ENCODE results near the gene NRXN3. TPM values are rescaled to one million over a fixed set of nuclear protein-coding genes. Genes with fewer than 3 reads are reported as not detected.

NRXN3 gene
- polyA plus RNA-seq, 3 donors, result 6.1 to 7.8 (median 6.4) TPM

DNA sequence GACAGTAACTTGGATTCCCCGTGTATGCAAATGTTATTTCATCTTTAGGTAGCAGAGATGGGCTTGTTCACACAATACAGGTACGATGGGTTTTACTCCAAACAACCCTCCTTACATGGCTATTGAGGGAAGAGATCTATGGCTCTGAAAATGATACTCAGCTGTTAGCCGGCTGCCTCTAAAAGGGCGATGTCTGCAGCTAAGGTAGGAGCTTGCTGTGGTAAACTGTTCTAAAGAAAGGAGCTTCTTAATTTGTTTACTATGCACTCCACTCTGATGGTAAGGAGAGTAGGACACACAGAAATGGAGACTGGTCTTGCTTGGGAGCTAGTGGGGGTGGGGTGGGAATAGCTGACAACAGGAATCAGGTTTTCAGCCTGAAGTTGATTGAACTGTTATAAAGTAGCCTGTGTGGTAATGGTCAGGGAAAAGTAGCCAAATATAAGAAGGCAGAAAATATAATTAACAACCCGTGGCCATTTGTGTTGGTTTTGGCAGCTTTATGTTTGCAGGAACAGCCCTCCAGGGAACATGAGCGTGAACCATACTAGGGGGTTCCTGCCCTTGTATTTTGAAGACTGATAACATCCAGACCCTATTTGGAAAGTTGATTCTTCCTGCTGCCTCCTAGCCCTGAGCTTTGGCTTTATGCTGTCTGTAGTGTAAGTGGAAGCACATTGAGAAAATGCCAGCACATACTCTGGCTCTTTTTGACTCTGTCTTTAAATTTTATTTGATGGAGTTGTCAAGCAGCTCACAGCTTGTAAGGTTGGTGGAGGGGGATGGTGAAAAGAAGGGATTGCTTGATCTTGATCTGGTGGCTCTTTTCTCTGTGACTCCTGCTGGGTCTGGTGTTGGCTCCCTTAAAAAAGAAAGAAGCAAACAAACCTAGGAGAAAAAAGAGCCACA is 1111.3 kb downstream of the NRXN3 start:
- no peak for DNase-seq

DNA sequence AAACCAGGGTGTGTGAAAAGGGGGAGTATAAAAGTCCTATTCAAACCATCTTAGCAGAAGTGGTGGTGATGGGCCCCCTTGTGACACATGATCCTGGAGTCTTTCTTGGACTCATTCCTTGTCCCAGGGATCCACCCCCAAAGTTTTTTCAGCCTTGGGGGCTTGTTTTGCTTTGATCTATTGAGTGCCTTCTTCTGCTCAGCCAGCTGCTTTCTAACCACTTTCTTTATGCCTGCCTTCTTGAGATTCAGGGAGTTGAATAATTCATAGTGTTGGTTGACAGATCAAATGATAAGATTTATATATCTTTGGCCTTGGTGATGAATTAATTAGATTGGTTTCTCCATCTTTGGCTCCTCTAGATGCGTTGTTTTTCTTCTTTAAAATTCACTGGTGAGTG is 1114.4 kb downstream of the NRXN3 start:
- no peak for DNase-seq

GRCh38 chr14:79285263-79285662 is 1115.1 kb downstream of the NRXN3 start:
- DNase-seq, result no peak

- DNase-seq, result no peak
Measured at GRCh38 chr14:79287976-79288375, 1117.8 kb downstream of the NRXN3 start.

DNA sequence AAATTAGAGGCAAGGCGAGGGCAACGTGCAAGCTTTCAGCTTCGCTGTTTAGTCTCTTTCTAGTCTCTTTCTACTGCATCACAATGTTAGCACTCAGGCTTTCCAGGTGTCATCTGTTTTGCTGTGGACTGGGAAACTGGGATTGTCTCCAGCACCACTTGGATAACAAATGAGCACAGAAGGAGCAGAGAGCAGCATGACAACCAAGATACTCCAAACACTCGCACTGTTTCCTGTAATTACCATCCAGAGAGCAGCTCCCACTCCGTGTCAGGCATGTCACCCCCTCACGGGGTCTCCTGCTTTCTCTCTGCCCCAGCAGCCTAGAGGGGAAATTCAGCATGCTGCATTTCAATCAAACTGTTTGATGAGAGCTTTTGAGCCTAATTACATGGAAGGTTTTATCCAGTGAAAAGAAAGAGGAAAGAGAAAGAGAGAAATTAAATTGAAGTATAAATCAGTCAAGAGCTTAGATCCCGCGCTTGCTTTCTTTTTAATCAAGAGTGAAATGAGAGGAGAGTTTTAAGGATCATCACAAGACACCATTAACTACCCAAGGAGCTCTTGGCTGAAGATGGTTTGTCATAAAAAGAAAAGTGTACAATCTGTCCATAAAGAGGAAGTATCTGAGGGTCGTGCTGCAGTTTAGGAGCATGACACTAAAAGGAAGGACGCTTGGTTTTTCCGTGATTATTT is 1123.5 kb downstream of the NRXN3 start:
- no peak for DNase-seq

DNA sequence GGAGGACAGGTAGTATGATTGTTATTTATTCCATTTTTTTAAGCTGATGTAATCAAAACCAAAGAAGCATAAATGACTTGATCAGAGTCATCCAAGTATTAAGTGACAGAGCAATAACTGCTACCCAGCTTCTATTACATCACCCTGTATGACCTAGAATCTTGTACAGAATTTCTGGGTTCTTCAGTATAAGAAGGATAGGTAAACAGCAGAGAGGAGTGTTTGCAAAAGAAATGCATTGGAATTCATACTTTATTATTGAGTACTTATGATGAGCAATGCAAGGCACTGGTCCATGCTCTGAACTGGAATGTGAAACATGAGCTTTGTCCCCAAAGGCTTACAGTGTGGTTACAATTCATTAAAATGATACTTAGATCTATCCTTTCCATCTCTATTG is 1124.3 kb downstream of the NRXN3 start:
- no peak for DNase-seq

GRCh38 chr14:79295385-79295784 is 1125.2 kb downstream of the NRXN3 start:
- no peak for DNase-seq

GRCh38 chr14:79298373-79298772 is 1128.2 kb downstream of the NRXN3 start:
- DNase-seq, result no peak

DNA sequence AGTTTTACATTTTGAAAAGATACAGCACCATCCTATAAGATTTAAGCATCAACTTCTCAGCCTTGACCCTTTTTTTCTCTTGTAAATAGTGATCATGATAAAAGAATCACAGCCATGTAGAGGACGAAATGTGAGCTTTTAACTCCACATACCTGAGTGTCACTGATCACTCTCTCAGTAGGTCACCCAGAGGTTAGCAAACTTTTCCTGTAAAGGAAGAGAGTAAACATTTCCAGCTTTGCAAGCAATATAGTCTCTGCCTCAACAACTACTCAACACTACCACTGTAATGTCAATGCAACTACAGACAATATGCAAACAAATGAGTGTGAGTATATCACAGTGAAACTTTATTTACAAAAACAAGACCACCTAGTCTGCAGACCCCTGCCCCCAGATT is 1129.0 kb downstream of the NRXN3 start:
- no peak for DNase-seq

DNA sequence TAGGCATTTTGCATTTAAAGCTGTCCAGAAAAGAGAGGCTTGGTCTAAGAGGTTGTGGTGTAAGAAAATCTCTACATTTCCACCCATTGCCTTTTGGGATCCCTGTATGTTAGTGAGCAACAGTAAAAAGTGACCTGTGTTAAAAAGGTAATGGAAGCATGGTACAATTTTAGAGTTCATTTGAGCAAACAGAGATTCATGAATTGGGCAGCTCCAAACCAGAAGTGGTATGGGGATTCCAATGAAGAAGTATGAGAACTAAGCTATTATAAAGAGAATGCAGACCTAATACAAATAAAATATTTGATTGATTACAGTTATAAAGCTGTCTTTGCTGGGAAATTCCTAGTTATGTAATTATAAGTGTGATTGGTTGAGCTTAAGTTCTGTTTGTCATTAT is 1134.1 kb downstream of the NRXN3 start:
- no peak for DNase-seq

DNA sequence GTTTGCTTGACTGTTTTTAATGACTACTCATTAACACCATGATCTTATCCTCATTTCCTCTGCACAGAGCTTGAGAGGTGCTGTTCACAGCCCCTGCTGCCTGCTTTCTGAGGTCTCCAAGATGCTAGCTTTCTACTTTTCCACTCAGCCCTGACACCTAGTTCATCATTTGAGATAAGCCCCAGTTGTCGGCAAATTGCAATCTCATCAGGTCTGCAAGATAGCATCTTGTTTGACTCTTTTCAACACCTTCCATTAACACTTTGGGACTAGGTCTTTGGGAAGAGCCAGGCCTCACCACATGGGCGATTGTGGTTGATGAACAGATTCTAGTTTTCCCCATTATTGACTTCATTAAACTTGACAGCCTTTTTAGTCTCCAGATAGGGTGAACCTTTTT is 1136.4 kb downstream of the NRXN3 start:
- no peak for DNase-seq

- no peak for DNase-seq
Measured at GRCh38 chr14:79318371-79318770, 1148.2 kb downstream of the NRXN3 start.

- no peak for DNase-seq
Measured at GRCh38 chr14:79320561-79320960, 1150.4 kb downstream of the NRXN3 start.

- DNase-seq, result no peak
Measured at GRCh38 chr14:79321070-79321469, 1150.9 kb downstream of the NRXN3 start.

GRCh38 chr14:79325071-79325470 is 1154.9 kb downstream of the NRXN3 start:
- no peak for DNase-seq

DNA sequence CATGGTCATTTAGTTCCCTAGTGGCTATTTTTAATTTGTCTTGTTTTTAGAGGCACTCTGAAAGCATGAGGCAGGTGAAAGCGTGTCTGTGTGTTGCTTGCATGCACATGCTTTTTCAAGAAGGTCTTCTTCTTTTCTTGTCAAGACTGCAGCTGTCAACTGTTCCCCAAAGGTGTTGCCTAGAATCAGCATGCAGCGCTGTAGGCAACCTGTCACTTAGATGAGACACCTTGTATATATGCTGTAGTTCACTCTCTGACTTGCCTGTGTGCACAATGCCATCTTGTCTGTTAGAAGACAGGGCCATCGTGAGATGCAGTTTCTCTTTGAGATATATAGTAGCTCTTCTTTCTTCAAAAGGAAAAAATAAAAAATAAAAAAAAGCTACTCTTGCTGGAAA is 1155.4 kb downstream of the NRXN3 start:
- no peak for DNase-seq

- DNase-seq, result no peak
Measured at GRCh38 chr14:79328863-79329262, 1158.7 kb downstream of the NRXN3 start.

DNA sequence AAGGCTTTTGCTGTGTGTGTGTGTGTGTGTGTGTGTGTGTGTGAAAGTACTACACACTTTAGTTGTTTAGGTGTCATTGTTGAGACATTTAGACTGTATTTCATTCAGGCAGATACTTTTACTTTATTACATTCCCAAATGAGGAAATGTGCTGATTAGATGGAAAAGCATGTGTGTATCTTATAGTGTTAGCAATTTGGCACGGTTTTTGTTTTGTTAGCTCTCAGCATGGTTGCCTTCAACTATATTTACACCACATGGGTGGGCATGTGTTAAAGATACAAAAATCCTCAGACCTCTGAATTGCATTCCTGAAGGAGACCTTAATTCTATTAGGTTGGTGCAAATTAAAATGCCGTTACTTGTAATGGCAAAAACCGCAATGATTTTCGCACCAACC is 1161.7 kb downstream of the NRXN3 start:
- no peak for DNase-seq

DNA sequence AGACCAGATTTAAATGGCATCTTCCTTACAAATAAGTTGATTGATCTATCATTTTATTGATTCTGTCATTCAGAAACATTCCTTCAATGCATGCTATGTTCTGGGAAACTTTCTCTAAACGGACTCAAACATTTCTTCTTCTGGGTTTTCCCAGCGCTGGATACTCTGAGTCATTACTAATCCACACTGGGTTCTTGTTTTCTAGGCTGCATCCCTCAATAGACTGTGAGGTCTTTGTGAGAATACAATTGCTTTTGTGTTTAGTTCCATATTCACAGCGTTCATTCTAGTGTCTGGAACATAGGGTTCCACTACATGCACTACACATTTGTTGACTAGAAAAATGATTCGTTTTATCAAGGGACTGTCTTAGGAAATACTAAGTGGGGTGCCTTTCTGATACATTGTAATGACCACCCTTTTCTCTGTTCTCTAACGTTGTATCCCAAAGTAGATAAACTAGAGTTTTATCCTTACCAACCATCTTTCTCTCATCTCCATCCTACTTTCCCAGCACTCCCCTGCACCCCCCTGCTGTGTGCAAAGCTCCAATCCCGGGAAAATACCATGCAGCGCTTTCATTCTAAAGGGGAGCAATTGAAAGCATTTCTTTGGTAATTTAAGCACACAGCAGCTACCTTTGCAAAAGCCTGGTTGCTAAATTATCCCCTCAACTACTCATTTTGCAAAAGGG is 1162.5 kb downstream of the NRXN3 start:
- no peak for DNase-seq

DNA sequence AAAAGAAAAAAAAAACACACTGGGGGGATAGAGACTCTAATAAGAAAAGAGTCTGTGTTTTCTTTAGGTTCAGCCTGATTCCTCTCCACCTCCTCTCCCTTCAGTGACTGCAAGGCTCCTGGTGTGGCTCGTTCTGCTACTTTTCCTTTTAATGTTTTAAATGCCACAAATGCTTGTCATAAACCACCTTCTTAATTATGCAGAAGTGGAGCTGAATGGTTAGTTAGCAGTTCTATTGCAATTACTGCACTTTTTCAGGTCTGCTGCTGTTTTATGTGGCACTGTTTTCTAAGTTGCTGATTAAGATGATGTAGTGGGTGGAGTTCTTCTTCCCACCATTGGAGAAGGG is 1163.0 kb downstream of the NRXN3 start:
- no peak for DNase-seq

DNA sequence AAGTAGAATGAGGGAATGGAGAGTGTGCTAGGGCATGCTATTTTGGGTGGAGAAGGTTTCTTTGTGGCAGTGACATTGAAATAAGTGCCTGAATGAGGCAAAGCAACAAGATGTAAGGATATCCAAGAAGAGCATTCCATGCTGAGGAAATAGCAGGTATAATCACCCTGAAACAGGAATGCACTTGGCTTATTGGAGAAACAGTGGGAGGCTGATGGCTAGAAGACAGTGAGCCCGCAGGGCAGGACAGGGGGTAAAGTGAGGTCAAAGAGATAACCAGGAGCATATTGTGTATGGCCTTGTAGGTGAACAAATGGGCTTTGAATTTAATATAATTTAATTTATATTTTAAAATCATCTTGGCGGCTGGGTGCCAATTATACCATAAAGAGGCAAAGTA is 1164.1 kb downstream of the NRXN3 start:
- DNase-seq, result no peak

- DNase-seq, result no peak
Measured at GRCh38 chr14:79337761-79338160, 1167.6 kb downstream of the NRXN3 start.

GRCh38 chr14:79342942-79343341 is 1172.8 kb downstream of the NRXN3 start:
- no peak for DNase-seq
